ENCODE data around the gene OGDH. TPM values are rescaled to one million over a fixed set of nuclear protein-coding genes. Genes with fewer than 3 reads are reported as not detected.

Gene OGDH
- total and polyA plus RNA-seq, 3 donors from 2014 or later: 82.4 to 95.1 (median 87.0) TPM

DNA sequence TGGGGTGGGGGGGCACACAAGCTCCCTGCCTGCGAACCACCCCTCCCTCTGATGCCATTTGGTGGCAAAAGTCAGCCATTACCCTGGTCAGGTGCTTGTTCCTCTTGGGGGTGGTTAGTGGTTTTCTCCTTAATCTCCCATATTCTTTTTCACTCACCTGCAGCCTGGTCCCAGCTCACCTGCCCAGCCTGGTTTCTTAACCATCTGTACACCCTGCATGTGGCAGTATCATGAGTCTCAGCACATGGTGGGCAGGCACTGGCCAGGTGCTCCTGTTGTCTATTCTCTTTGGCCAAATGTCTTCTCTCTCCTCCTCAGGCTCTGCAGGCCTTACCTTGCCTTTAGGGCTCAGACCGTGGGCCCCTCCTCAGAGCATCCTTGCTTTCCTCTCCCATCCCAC is 30.5 kb downstream of the OGDH start:
- H3K4me1 ChIP-seq: peaks cover 43% of the 10 kb centered on the region
- H3K9me3 ChIP-seq: no peaks in the 10 kb centered on the region
- H3K27me3 ChIP-seq: no peaks in the 10 kb centered on the region
- H3K36me3 ChIP-seq (ENCODE audit: low read depth, missing control alignments): no peaks in the 10 kb centered on the region
- DNase-seq: no peak
- H3K27ac ChIP-seq: no peak overlapping the region
- TF ChIP-seq POLR2A (IDR thresholded peaks at IDR 0.05): no peak
- TF ChIP-seq CTCF (IDR thresholded peaks at IDR 0.05): no peak
- H3K4me3 ChIP-seq: no peak overlapping the region
- WGBS, 2 donors: 95 to 98% methylated on average over 2 of the region's 2 CpGs
- intact Hi-C loops (cut with DNase I; ENCODE audit: low total_unique reads): no loop called here

GRCh38 chr7:44637788-44638594 is 31.6 kb downstream of the OGDH start:
- Histone ChIP-seq H3K27ac (peak overlapping the region; percentile 61 to 77), H3K9me3 (no peaks in the 10 kb centered on the region), H3K27me3 (no peaks in the 10 kb centered on the region), H3K36me3 (ENCODE audit: low read depth, missing control alignments) (no peaks in the 10 kb centered on the region), H3K4me3 (no peak overlapping the region), H3K4me1 (peaks cover 43% of the 10 kb centered on the region)
- DNase-seq: no peak
- TF ChIP-seq CTCF (IDR thresholded peaks at IDR 0.05): no peak
- no peak for TF ChIP-seq POLR2A (IDR thresholded peaks at IDR 0.05)
- 70 to 77% methylated on average over 8 of the region's 8 CpGs for WGBS, 2 donors
- intact Hi-C loops (cut with DNase I; ENCODE audit: low total_unique reads): no loop called here

DNA sequence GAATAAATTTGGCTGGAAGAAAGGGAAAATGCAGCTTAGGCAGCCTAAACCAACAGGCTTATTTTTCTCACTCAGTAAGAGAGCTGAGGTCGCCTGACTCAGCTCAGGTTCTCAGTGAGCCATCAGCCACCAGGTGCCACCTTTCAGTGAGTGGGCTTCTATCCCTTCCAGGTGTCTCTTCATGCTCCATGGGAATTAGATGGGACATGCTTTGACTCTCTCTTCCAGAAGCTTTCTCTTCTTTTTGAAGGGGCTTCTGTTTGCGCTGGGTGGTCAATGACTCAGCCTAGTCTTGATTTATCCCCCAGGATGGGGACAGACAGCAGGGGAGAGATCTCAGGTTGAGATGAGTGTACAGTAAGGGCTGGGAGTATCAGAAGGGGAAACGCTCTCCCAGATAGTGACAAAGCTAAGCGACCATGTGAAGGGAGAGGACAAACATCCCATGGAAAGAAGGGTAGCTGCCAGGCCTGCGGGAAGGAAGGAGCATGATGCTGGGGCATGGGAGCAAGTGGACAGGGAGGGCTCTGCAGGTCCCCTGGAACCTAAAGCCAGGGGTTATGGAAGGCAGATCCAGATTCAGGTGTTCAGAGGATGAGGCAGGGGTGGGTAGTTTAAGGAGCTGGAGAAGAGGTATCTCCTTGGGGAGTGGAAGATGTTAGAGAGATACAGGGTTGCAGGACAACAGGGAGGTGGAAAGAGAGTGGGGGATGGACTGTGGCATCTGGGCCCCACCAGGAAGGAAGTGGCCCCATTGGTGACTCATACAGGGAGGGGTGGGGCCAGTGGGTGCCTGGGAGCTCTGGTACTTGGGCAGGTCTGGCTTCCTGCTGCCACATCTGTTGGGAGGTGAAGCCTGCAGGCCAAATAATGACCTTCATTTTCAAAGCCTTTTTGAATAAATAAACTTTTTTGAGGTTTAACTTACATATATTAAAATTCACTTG is 32.5 kb downstream of the OGDH start:
- no peak overlapping the region for H3K4me3 ChIP-seq
- H3K36me3 ChIP-seq (ENCODE audit: low read depth, missing control alignments): no peaks in the 10 kb centered on the region
- DNase-seq: peak; percentile 43
- no peak for TF ChIP-seq CTCF (IDR thresholded peaks at IDR 0.05)
- TF ChIP-seq POLR2A (IDR thresholded peaks at IDR 0.05): no peak
- 74 to 78% methylated on average over 5 of the region's 5 CpGs for WGBS, 2 donors
- peaks cover 41% of the 10 kb centered on the region for H3K4me1 ChIP-seq
- H3K9me3 ChIP-seq: no peaks in the 10 kb centered on the region
- intact Hi-C loops (cut with DNase I; ENCODE audit: low total_unique reads): no loop called here
- H3K27me3 ChIP-seq: no peaks in the 10 kb centered on the region
- peak overlapping the region; percentile 61 to 77 for H3K27ac ChIP-seq

GRCh38 chr7:44639671-44640321 is 33.4 kb downstream of the OGDH start:
- DNase-seq: peak; percentile 65
- H3K9me3 ChIP-seq: no peaks in the 10 kb centered on the region
- TF ChIP-seq POLR2A (IDR thresholded peaks at IDR 0.05) (no peak), CTCF (IDR thresholded peaks at IDR 0.05) (no peak)
- intact Hi-C loops (cut with DNase I; ENCODE audit: low total_unique reads): no loop called here
- no peaks in the 10 kb centered on the region for H3K36me3 ChIP-seq (ENCODE audit: low read depth, missing control alignments)
- WGBS, 2 donors: 32 to 45% methylated on average over 7 to 8 of the region's 8 CpGs
- H3K4me1 ChIP-seq: peaks cover 33% of the 10 kb centered on the region
- no peak overlapping the region for H3K4me3 ChIP-seq
- peak overlapping the region; percentile 61 to 77 for H3K27ac ChIP-seq
- no peaks in the 10 kb centered on the region for H3K27me3 ChIP-seq

All from testis (tissue), 3 donors.